ENCODE measurements around the gene KCNQ1OT1.
A peak's percentile ranks its signal among the peaks of the same experiment; 100 is the strongest.

Gene KCNQ1OT1

DNA sequence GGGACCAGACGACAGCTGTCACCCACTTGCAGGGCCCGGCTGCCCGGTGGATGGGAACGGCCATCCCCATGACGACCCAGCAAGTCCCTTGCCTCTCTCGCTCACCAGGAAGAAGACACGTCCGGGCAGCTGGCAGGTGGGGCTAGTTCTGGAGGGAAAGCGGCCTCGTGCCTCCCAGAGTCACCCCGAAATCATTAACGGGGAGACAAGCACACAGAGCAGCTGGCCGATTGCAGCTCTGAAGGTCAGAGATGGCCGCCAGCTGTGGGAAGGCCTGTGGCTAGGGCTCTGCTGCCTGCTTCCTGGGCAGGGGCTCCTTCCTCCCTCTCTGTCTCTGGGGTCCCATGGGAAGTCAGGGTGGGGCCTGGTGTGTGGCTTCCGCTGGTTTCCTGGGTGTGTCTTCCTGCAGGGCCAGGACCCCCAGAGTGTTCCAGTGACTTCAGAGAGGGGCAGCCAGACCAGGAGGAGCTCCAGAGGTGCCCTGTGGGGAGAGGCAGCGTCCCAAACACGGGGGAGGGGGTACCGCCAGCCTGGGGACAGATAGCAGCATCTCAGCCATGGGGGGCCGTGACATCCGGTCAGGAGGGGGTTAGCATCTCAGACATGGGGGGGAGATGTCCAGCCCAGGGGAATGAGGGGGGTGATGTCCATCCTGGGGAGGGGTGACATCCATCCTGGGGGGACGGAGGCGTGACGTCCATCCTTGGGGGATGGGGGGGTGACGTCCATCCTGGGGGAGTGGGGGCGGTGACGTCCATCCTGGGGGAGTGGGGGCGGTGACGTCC is 140.1 kb downstream of the KCNQ1OT1 start:
- Histone ChIP-seq H3K4me3 (ENCODE audit: low read length, poor library complexity, severe bottlenecking) (no peak overlapping the region), H3K4me2 (ENCODE audit: low read depth, low read length, poor library complexity, severe bottlenecking) (peak overlapping the region; percentile 37), H2AFZ (ENCODE audit: low read length) (no peak overlapping the region; the same call in 1 of the 2 replicates), H3K79me2 (ENCODE audit: insufficient read depth, low read length) (no peaks in the 10 kb centered on the region), H3K27me3 (ENCODE audit: insufficient read depth, low read length, poor library complexity, severe bottlenecking) (no peaks in the 10 kb centered on the region), H3K9me2 (replicated peaks; ENCODE audit: low read depth, low read length) (no peaks in the 10 kb centered on the region), H3K36me3 (ENCODE audit: insufficient read depth, low read length) (no peaks in the 10 kb centered on the region), H4K20me1 (ENCODE audit: insufficient read depth, low read length, poor library complexity, severe bottlenecking) (no peaks in the 10 kb centered on the region), H3F3A (ENCODE audit: low read depth) (no peaks in the 10 kb centered on the region), H3K9me3 (ENCODE audit: insufficient read depth, low read depth, low read length) (no peaks in the 10 kb centered on the region), H3K4me1 (ENCODE audit: insufficient read depth, low read length, poor library complexity, severe bottlenecking) (peaks cover 9% of the 10 kb centered on the region), H3K9ac (ENCODE audit: low read depth, low read length, poor library complexity, severe bottlenecking) (peak overlapping the region; percentile 56)
- TF ChIP-seq, protein P1, sequence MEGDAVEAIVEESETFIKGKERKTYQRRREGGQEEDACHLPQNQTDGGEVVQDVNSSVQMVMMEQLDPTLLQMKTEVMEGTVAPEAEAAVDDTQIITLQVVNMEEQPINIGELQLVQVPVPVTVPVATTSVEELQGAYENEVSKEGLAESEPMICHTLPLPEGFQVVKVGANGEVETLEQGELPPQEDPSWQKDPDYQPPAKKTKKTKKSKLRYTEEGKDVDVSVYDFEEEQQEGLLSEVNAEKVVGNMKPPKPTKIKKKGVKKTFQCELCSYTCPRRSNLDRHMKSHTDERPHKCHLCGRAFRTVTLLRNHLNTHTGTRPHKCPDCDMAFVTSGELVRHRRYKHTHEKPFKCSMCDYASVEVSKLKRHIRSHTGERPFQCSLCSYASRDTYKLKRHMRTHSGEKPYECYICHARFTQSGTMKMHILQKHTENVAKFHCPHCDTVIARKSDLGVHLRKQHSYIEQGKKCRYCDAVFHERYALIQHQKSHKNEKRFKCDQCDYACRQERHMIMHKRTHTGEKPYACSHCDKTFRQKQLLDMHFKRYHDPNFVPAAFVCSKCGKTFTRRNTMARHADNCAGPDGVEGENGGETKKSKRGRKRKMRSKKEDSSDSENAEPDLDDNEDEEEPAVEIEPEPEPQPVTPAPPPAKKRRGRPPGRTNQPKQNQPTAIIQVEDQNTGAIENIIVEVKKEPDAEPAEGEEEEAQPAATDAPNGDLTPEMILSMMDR (conservative IDR thresholded peaks at IDR 0.05; ENCODE audit: low read length), result no peak
- no peak for TF ChIP-seq EZH2phosphoT487 (IDR thresholded peaks at IDR 0.05; ENCODE audit: borderline replicate concordance)

DNA sequence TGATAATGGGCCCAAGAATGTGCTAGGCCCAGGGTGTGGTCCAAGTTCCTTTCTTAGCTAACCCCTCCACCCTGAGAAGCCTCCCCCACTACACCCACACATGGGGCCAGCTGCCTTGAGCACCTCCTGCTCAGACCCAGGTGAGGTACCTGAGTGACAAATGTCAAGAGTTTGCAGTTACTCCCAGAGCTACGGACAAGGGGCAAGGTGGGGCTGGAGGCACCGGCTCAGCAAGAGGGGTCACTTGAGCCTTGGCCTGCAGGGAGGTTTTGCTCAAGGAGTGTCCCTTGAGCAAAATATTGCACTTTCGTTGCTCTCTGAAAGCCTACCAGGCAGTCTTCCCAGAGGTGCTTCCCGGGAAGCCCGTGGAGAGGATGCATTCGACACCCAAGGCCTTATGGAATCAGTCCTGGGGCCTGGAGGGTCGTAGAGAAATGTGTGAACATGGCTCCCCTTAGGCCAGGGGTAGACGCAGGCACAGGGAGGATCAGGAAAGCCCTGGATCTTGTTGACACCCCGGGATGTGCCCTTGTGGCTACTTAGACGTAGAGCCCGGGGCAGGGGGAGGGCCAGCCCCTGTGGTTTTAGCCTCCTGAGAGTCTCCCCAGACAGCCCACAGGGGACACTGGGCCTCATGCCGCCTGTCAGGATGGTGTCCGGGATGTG is 140.8 kb downstream of the KCNQ1OT1 start:
- Histone ChIP-seq H4K20me1 (ENCODE audit: insufficient read depth, low read length, poor library complexity, severe bottlenecking) (no peaks in the 10 kb centered on the region), H3K4me3 (ENCODE audit: low read length, poor library complexity, severe bottlenecking) (no peak overlapping the region), H3F3A (ENCODE audit: low read depth) (no peaks in the 10 kb centered on the region), H3K27me3 (ENCODE audit: insufficient read depth, low read length, poor library complexity, severe bottlenecking) (no peaks in the 10 kb centered on the region), H3K4me2 (ENCODE audit: low read depth, low read length, poor library complexity, severe bottlenecking) (peak overlapping the region; percentile 37), H2AFZ (ENCODE audit: low read length) (no peak overlapping the region), H3K36me3 (ENCODE audit: insufficient read depth, low read length) (no peaks in the 10 kb centered on the region), H3K79me2 (ENCODE audit: insufficient read depth, low read length) (no peaks in the 10 kb centered on the region), H3K9me3 (ENCODE audit: insufficient read depth, low read depth, low read length) (no peaks in the 10 kb centered on the region), H3K4me1 (ENCODE audit: insufficient read depth, low read length, poor library complexity, severe bottlenecking) (peaks cover 11% of the 10 kb centered on the region), H3K9ac (ENCODE audit: low read depth, low read length, poor library complexity, severe bottlenecking) (peak overlapping the region; percentile 56), H3K9me2 (replicated peaks; ENCODE audit: low read depth, low read length) (no peaks in the 10 kb centered on the region)
- TF ChIP-seq, protein P1 (conservative IDR thresholded peaks at IDR 0.05; ENCODE audit: low read length), result no peak
- TF ChIP-seq EZH2phosphoT487 (IDR thresholded peaks at IDR 0.05; ENCODE audit: borderline replicate concordance), result no peak

DNA sequence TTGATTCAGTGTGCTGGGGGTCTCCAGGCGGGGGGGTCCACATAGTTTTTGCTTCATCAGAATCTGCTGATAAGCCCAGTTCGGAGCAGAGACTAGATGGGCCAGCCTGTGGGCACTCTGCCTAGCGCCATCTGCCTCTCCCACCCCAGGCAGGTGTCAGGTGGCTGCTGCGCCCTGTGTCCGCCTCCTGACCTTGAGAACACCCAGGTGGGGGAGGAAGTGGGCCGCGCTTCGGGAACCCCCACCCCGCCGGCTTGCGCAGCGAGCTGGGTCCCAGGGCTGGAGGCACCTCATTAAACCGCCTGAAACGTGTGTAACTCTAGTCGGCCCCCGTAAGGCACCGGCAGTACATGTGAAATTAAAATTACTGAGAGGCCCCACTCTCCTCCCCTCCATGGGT is 141.4 kb downstream of the KCNQ1OT1 start:
- TF ChIP-seq EZH2phosphoT487 (IDR thresholded peaks at IDR 0.05; ENCODE audit: borderline replicate concordance), result no peak
- no peak overlapping the region for H3K4me2 ChIP-seq (ENCODE audit: low read depth, low read length, poor library complexity, severe bottlenecking)

More for the DNA sequence above, 141.4 kb downstream of the KCNQ1OT1 start:
- no peak overlapping the region for H3K9ac ChIP-seq (ENCODE audit: low read depth, low read length, poor library complexity, severe bottlenecking)
- H3K79me2 ChIP-seq (ENCODE audit: insufficient read depth, low read length), result no peaks in the 10 kb centered on the region
- H2AFZ ChIP-seq (ENCODE audit: low read length), result no peak overlapping the region
- no peaks in the 10 kb centered on the region for H4K20me1 ChIP-seq (ENCODE audit: insufficient read depth, low read length, poor library complexity, severe bottlenecking)
- H3K9me2 ChIP-seq (replicated peaks; ENCODE audit: low read depth, low read length), result no peaks in the 10 kb centered on the region
- peaks cover 11% of the 10 kb centered on the region for H3K4me1 ChIP-seq (ENCODE audit: insufficient read depth, low read length, poor library complexity, severe bottlenecking)
- H3K27me3 ChIP-seq (ENCODE audit: insufficient read depth, low read length, poor library complexity, severe bottlenecking), result no peaks in the 10 kb centered on the region
- H3K36me3 ChIP-seq (ENCODE audit: insufficient read depth, low read length), result no peaks in the 10 kb centered on the region
- no peaks in the 10 kb centered on the region for H3F3A ChIP-seq (ENCODE audit: low read depth)
- no peaks in the 10 kb centered on the region for H3K9me3 ChIP-seq (ENCODE audit: insufficient read depth, low read depth, low read length)
- no peak overlapping the region for H3K4me3 ChIP-seq (ENCODE audit: low read length, poor library complexity, severe bottlenecking)

All from Loucy (cell line).